ENCODE measurements around the gene GHRH.

- TF ChIP-seq POLR2A (IDR thresholded peaks at IDR 0.05; ENCODE audit: low read depth, low read length) (no peak), CTCF (conservative IDR thresholded peaks at IDR 0.05; ENCODE audit: low read depth, low read length) (no peak), MXI1 (IDR thresholded peaks at IDR 0.05; ENCODE audit: borderline replicate concordance, low read depth, low read length) (no peak), SMC3 (IDR thresholded peaks at IDR 0.05; ENCODE audit: low read depth, low read length) (no peak), RFX5 (IDR thresholded peaks at IDR 0.05; ENCODE audit: low read depth, low read length) (no peak), NFE2L2 (IDR thresholded peaks at IDR 0.05; ENCODE audit: low read depth, low read length) (no peak), FOS (IDR thresholded peaks at IDR 0.05; ENCODE audit: low read depth, low read length) (no peak), RAD21 (IDR thresholded peaks at IDR 0.05; ENCODE audit: low read length) (no peak), RCOR1 (IDR thresholded peaks at IDR 0.05; ENCODE audit: insufficient replicate concordance, low read length) (no peak)
Observed at GRCh38 chr20:37283530-37284195, 22.0 kb upstream of the GHRH start.

Measured in IMR-90 (cell line).